Heart right ventricle (tissue), 16 donors: ENCODE measurements around the gene AIRE. TPM values are rescaled to one million over a fixed set of nuclear protein-coding genes. Genes with fewer than 3 reads are reported as not detected.

Experiments
- ATAC-seq, 8 donors: fragments of 200-7000 bp; cut with Tn5 transposase; one replicate each; pipeline ENCODE4 v1.9.1; 2020; ENCODE audit warnings: mild to moderate bottlenecking in 8 of 8, moderate library complexity in 8 of 8, moderate number of reproducible peaks in 1 of 8
- DNase-seq, 2 donors: peaks; one replicate each; pipeline ENCODE4 v3.0.0-alpha.2; 2020
- H3K27ac ChIP-seq, 10 donors: fragments of 200-600 bp; sonication (generic) in 2 of 10; one replicate each; pipeline versions ENCODE4 v1.5.0 to v1.8.0; 2020 to 2022; ENCODE audit warnings: mild to moderate bottlenecking in 3 of 10
- H3K27me3 ChIP-seq, 7 donors: fragments of 200-600 bp; one replicate each; pipeline ENCODE4 v1.8.0; 2021 to 2022; ENCODE audit warnings: mild to moderate bottlenecking in 2 of 7
- H3K36me3 ChIP-seq, 9 donors: fragments of 200-600 bp; sonication (generic) in 1 of 9; one replicate each; pipeline versions ENCODE4 v1.5.0 to v1.8.0; 2020 to 2022; ENCODE audit warnings: mild to moderate bottlenecking in 2 of 9
- H3K4me1 ChIP-seq, 9 donors: fragments of 200-600 bp; sonication (generic) in 1 of 9; one replicate each; pipeline versions ENCODE4 v1.5.0 to v1.8.0; 2020 to 2022; ENCODE audit warnings: mild to moderate bottlenecking in 4 of 9
- H3K4me3 ChIP-seq, 10 donors: fragments of 200-600 bp; sonication (generic) in 2 of 10; one replicate each; pipeline versions ENCODE4 v1.5.0 to v1.8.0; 2020 to 2022; ENCODE audit warnings: mild to moderate bottlenecking in 7 of 10, moderate library complexity in 2 of 10
- H3K9me3 ChIP-seq, 11 donors: fragments of 200-600 bp in 10 of 11; sonication (generic) in 2 of 11; one replicate each; pipeline versions ENCODE4 v1.5.0 to v1.8.0; 2013 to 2022; ENCODE audit warnings: mild to moderate bottlenecking in 2 of 11, control low read depth in 1 of 11, moderate library complexity in 1 of 11
- WGBS, 2 donors: extraction: QIAGEN DNeasy Blood & Tissue Kit; methylation state at CpG; one replicate each; pipeline ENCODE4 v1.1.7; 2013; ENCODE audit warnings: inconsistent platforms in 1 of 2; 5-methylcytosine and 5-hydroxymethylcytosine counted together
- intact Hi-C, 10 donors: fragments of 100-400 bp; cut with DNase I; formaldehyde crosslinking; loops; one replicate each; pipeline versions ENCODE4 v1.11.1 to v1.14.2; 2022
- polyA plus RNA-seq, 2 donors: library from polyadenylated mRNA; stranded (reverse); fragments of 200-250 nt; gene quantifications; one replicate each; pipeline ENCODE4 v1.2.3, GENCODE V29; 2013
- total RNA-seq, 10 donors: library from RNA; stranded (reverse); fragmentation: NEBNext Ultra II Directional in 3 of 10; extraction: Animal tissue kit (Norgen Biotek cat#: 25700) in 3 of 10; gene quantifications; one replicate each; pipeline versions ENCODE4 v1.2.1 to v1.2.4, GENCODE V29; 2021 to 2023
- TF ChIP-seq, protein P1 (sequence below), 9 donors: fragments of 200-600 bp; sonication (generic) in 2 of 9; IDR thresholded peaks; one replicate each; pipeline versions ENCODE4 v1.5.0 to v1.8.0; 2021 to 2022; ENCODE audit warnings: antibody characterized with exemption in 9 of 9, mild to moderate bottlenecking in 5 of 9, moderate library complexity in 1 of 9
- donor health status: Arrhythmogenic right ventricular cardiomyopathy.
- donor health status: ischemic (EF 13 %, LVEDD 7.1; RV severe dilation, severe dysfunction).
- donor health status: healthy with polysubstance abuse.
- donor health status: DM: no; HTN: yes; CAD: no.
- donor health status: DM: no; HTN: no; CAD: no.
- donor health status: ischemic (EF 25% LVEDD 6.9; RV normal size, moderate dysfunction).
- donor health status: ischemic (EF 25% LVEDD 5.7; RV mildly dilated, moderate dysfunction).
- donor health status: healthy.
- donor health status: DM: yes; HTN: yes; CAD: no.
- donor health status: Ischemic cardiomyopathy.
- donor health status: ischemic (EF 35%, LVEDD 5.7; RV mildly dilated, moderate dysfunction).
- donor health status: nonischemic (EF 11% LVEDD 7.7; RV severe dilation, severe dysfunction).
- donor health status: DM: yes; HTN: yes; CAD: no.
- donor health status: PGD.
- donor health status: ischemic (EF 29% LVEDD 5.4; RV normal size, mild dysfunction).
- donor health status: nonischemic (EF 23%, LVEDD 6.1; RV moderate dilation, normal function).

AIRE gene
- total and polyA plus RNA-seq, 12 donors, result 0.05 to 0.10 (median 0.06) TPM; not detected in 9

GRCh38 chr21:44312089-44312488 is 26.4 kb downstream of the AIRE start:
- H3K27me3 ChIP-seq, result no peaks in the 10 kb centered on the region
- no peak overlapping the region for H3K27ac ChIP-seq
- H3K36me3 ChIP-seq, result peaks cover 0 to 100% (median 24%) of the 10 kb centered on the region in 9 donors
- DNase-seq (no peak), ATAC-seq (no peak)
- no peak overlapping the region for H3K4me3 ChIP-seq
- 93 to 95% methylated on average over 22 of the region's 22 CpGs for WGBS, 2 donors
- intact Hi-C loops, result loop anchor here in 1 of 10 donors (10.0 kb wide), 1 partner anchor 307 kb away; no protein-coding TSS in a partner anchor
- no peaks in the 10 kb centered on the region for H3K9me3 ChIP-seq
- TF ChIP-seq, protein P1, sequence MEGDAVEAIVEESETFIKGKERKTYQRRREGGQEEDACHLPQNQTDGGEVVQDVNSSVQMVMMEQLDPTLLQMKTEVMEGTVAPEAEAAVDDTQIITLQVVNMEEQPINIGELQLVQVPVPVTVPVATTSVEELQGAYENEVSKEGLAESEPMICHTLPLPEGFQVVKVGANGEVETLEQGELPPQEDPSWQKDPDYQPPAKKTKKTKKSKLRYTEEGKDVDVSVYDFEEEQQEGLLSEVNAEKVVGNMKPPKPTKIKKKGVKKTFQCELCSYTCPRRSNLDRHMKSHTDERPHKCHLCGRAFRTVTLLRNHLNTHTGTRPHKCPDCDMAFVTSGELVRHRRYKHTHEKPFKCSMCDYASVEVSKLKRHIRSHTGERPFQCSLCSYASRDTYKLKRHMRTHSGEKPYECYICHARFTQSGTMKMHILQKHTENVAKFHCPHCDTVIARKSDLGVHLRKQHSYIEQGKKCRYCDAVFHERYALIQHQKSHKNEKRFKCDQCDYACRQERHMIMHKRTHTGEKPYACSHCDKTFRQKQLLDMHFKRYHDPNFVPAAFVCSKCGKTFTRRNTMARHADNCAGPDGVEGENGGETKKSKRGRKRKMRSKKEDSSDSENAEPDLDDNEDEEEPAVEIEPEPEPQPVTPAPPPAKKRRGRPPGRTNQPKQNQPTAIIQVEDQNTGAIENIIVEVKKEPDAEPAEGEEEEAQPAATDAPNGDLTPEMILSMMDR (IDR thresholded peaks at IDR 0.05), result no peak
- peaks cover 0 to under 1% (median 0%) of the 10 kb centered on the region in 9 donors for H3K4me1 ChIP-seq

- DNase-seq, result no peak
- H3K27me3 ChIP-seq, result no peaks in the 10 kb centered on the region
- H3K4me3 ChIP-seq, result no peak overlapping the region
- intact Hi-C loops, result loop anchor here in 1 of 10 donors (10.0 kb wide), 1 partner anchor 308 kb away; no protein-coding TSS in a partner anchor
- no peak overlapping the region for H3K27ac ChIP-seq
- 96 to 97% methylated on average over 19 of the region's 19 CpGs for WGBS, 2 donors
- peaks cover 0 to 100% (median 24%) of the 10 kb centered on the region in 9 donors for H3K36me3 ChIP-seq
- TF ChIP-seq, protein P1 (IDR thresholded peaks at IDR 0.05), result no peak
- H3K4me1 ChIP-seq, result no peaks in the 10 kb centered on the region
- ATAC-seq, result no peak
- no peaks in the 10 kb centered on the region for H3K9me3 ChIP-seq
These were observed 27.0 kb downstream of the AIRE start for GRCh38 chr21:44312716-44313115.

- 94% methylated on average over 13 of the region's 13 CpGs for WGBS, 2 donors
- no peaks in the 10 kb centered on the region for H3K4me1 ChIP-seq
- no peaks in the 10 kb centered on the region for H3K27me3 ChIP-seq
- no peak overlapping the region for H3K4me3 ChIP-seq
- H3K9me3 ChIP-seq, result no peaks in the 10 kb centered on the region
- ATAC-seq, result no peak
- intact Hi-C loops, result loop anchor here in 1 of 10 donors (10.0 kb wide), 1 partner anchor 309 kb away; no protein-coding TSS in a partner anchor
- H3K36me3 ChIP-seq, result peaks cover 0 to 100% (median 30%) of the 10 kb centered on the region in 9 donors
- DNase-seq, result no peak
- H3K27ac ChIP-seq, result no peak overlapping the region
- TF ChIP-seq, protein P1 (IDR thresholded peaks at IDR 0.05), result no peak
These were observed 27.8 kb downstream of the AIRE start for GRCh38 chr21:44313451-44313850.

- ATAC-seq (no peak), DNase-seq (no peak)
- TF ChIP-seq, protein P1 (IDR thresholded peaks at IDR 0.05), result no peak
- Histone ChIP-seq H3K9me3 (no peaks in the 10 kb centered on the region), H3K27me3 (no peaks in the 10 kb centered on the region), H3K4me1 (no peaks in the 10 kb centered on the region), H3K27ac (no peak overlapping the region), H3K36me3 (peaks cover 0 to 100% (median 30%) of the 10 kb centered on the region in 9 donors), H3K4me3 (no peak overlapping the region)
- WGBS, 2 donors, result 88% methylated on average over 13 to 15 of the region's 15 CpGs
- intact Hi-C loops, result loop anchor here in 1 of 10 donors (10.0 kb wide), 1 partner anchor 309 kb away; no protein-coding TSS in a partner anchor
These were observed 28.5 kb downstream of the AIRE start for GRCh38 chr21:44314128-44314527.
